ENCODE results near the gene PERM1. TPM values are rescaled to one million over a fixed set of nuclear protein-coding genes. Genes with fewer than 3 reads are reported as not detected.
"Not testable (repeated sequence)": the region's sequence is repeated elsewhere in the genome, so short reads cannot be mapped to it uniquely, and the experiment has no call there.

PERM1 gene
- total RNA-seq, 1 experiment from 2014 or later = 0.81 TPM

DNA sequence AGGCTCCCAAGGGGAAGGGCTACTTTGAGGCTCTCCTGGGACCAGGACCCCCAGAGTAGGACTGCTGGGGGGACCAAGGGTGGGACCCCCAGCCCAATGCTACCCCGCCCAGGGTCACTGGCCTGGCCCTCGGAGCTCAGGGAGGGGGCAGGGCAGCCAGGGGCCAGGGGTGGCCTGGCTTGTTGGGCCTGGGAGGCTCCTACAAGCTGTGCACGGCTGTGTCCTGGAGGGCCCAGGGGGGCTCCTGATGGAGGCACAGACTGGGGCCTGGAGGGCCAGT, 15.8 kb upstream of the PERM1 start:
- Histone ChIP-seq H3K9me2 (ENCODE audit: insufficient read depth) (no peaks in the 10 kb centered on the region), H4K20me1 (ENCODE audit: insufficient read depth) (peaks cover 11% of the 10 kb centered on the region), H3K9me3 (ENCODE audit: insufficient read depth, low read depth) (no peaks in the 10 kb centered on the region), H3K36me3 (ENCODE audit: low read depth) (no peaks in the 10 kb centered on the region), H3K4me3 (no peak overlapping the region), H3K79me2 (ENCODE audit: low read depth) (peaks cover 24% of the 10 kb centered on the region), H3K27ac (no peak overlapping the region), H2AFZ (no peak overlapping the region), H3K27me3 (ENCODE audit: insufficient read depth, low read depth) (no peaks in the 10 kb centered on the region), H3K4me2 (no peak overlapping the region), H3F3A (ENCODE audit: insufficient read depth, low read depth) (peaks cover 24% of the 10 kb centered on the region; the same call in 1 of the 2 replicates), H3K4me1 (replicated peaks; ENCODE audit: insufficient read depth) (no peaks in the 10 kb centered on the region)
- intact Hi-C loops (cut with micrococcal nuclease; ENCODE audit: unreplicated experiment) = no loop called here
- no peak for TF ChIP-seq EZH2 (IDR thresholded peaks at IDR 0.05; ENCODE audit: low read depth)
- TF ChIP-seq, protein P1, sequence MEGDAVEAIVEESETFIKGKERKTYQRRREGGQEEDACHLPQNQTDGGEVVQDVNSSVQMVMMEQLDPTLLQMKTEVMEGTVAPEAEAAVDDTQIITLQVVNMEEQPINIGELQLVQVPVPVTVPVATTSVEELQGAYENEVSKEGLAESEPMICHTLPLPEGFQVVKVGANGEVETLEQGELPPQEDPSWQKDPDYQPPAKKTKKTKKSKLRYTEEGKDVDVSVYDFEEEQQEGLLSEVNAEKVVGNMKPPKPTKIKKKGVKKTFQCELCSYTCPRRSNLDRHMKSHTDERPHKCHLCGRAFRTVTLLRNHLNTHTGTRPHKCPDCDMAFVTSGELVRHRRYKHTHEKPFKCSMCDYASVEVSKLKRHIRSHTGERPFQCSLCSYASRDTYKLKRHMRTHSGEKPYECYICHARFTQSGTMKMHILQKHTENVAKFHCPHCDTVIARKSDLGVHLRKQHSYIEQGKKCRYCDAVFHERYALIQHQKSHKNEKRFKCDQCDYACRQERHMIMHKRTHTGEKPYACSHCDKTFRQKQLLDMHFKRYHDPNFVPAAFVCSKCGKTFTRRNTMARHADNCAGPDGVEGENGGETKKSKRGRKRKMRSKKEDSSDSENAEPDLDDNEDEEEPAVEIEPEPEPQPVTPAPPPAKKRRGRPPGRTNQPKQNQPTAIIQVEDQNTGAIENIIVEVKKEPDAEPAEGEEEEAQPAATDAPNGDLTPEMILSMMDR (conservative IDR thresholded peaks at IDR 0.05) = no peak
- POLR2A ChIA-PET (ENCODE audit: unreplicated experiment) = no interaction called here
- CTCF ChIA-PET = no interaction called here
- no peak for DNase-seq
- no TSS peak for BruUV-seq (replicated peaks)

DNA sequence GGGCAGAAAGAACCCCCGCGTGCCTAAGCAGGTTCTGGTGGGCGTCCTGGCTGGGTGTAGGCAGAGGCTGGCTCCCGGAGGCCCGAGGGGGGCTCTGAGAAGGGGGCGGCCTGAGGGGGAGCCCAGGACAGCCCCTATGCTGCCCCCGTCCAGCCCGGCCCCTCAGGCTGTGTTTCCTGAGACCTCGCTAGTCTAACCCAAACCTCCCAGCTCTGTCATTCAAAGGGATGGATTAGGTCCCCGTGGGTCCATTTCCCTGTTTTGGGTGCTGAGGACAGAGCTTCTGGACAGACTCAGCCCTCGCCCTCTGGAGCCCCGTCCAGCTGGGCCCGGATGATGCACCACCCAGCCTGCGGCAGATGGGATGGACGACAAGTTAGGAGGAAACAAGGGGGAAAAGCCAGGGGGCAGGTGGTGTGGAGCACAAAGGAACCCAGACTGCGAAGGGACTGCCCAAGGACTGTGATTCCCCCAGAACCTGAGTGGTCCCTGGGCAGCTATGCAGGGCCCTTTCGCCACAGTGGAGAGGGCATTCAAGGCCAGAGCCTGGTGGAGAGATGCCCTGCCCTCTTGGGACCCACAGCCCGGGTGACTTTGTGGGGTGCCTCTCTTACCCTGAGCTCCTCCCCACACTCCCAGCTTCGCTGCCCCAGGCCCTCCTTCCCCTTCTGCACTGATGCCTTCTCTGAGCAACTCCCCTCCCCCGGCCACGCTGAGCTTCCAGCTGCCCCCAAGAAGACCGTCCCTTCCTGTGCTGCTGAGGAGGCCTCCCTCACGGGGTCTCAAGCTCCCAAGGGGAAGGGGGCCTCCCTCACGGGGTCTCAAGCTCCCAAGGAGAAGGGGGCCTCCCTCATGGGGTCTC, 15.2 kb upstream of the PERM1 start:
- Histone ChIP-seq H2AFZ (no peak overlapping the region), H3K4me2 (no peak overlapping the region), H3K36me3 (ENCODE audit: low read depth) (no peaks in the 10 kb centered on the region), H3K9me3 (ENCODE audit: insufficient read depth, low read depth) (no peaks in the 10 kb centered on the region), H3K79me2 (ENCODE audit: low read depth) (peaks cover 19% of the 10 kb centered on the region), H3F3A (ENCODE audit: insufficient read depth, low read depth) (peaks cover 20% of the 10 kb centered on the region; the same call in 1 of the 2 replicates), H3K9me2 (ENCODE audit: insufficient read depth) (no peaks in the 10 kb centered on the region), H4K20me1 (ENCODE audit: insufficient read depth) (peaks cover 11% of the 10 kb centered on the region), H3K4me1 (replicated peaks; ENCODE audit: insufficient read depth) (no peaks in the 10 kb centered on the region), H3K27ac (no peak overlapping the region), H3K4me3 (no peak overlapping the region), H3K27me3 (ENCODE audit: insufficient read depth, low read depth) (no peaks in the 10 kb centered on the region)
- ChIA-PET POLR2A (ENCODE audit: unreplicated experiment) (no interaction called here), CTCF (no interaction called here)
- no peak for DNase-seq
- BruUV-seq (replicated peaks) = no TSS peak
- intact Hi-C loops (cut with micrococcal nuclease; ENCODE audit: unreplicated experiment) = no loop called here
- no peak for TF ChIP-seq EZH2 (IDR thresholded peaks at IDR 0.05; ENCODE audit: low read depth)

DNA sequence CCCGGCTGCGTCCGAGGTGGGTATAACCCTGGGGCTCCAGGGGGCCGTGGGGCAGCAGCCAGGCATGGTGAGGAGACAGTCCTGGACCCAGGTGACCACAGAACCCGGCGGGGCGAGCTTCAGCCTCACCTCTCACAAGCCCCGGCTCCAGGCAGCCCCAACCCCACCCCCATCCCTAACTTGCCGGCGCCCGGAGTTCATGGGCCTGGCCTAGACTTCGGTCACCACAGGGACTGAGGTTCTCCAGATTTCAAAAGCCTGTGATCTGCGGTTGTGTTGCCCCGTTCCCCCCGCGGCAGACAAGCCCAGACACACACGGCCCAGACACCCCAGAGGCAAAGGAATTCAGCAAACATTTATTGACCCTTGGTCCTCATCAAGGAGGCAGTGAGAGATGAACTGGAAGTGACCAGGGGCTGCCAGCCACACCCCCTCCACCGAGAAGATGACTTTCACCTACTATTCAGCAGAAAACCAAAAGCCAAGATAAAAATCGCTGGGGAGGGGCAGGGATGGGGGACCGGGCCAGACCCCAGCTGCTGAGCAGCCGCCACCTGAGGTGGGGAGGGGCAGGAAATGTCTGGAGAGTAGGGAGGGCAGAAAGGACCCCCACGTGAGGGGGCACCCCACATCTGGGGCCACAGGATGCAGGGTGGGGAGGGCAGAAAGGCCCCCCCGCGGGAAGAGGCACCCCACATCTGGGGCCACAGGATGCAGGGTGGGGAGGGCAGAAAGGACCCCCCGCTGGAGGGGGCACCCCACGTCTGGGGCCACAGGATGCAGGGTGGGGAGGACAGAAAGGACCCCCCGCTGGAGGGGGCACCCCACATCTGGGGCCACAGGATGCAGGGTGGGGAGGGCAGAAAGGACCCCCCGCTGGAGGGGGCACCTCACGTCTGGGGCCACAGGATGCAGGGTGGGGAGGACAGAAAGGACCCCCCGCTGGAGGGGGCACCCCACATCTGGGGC, 14.1 kb upstream of the PERM1 start:
- no peaks in the 10 kb centered on the region for H3K36me3 ChIP-seq (ENCODE audit: low read depth)
- ChIA-PET CTCF (no interaction called here), POLR2A (ENCODE audit: unreplicated experiment) (no interaction called here)
- H2AFZ ChIP-seq = no peak overlapping the region
- H3K9me3 ChIP-seq (ENCODE audit: insufficient read depth, low read depth) = no peaks in the 10 kb centered on the region
- no peak overlapping the region for H3K4me3 ChIP-seq
- H3K9me2 ChIP-seq (ENCODE audit: insufficient read depth) = no peaks in the 10 kb centered on the region
- H3K79me2 ChIP-seq (ENCODE audit: low read depth) = peaks cover 11% of the 10 kb centered on the region
- H3K27ac ChIP-seq = no peak overlapping the region
- no peak for DNase-seq
- no peaks in the 10 kb centered on the region for H3K27me3 ChIP-seq (ENCODE audit: insufficient read depth, low read depth)
- no peak for TF ChIP-seq EZH2 (IDR thresholded peaks at IDR 0.05; ENCODE audit: low read depth)
- TF ChIP-seq, protein P1 (conservative IDR thresholded peaks at IDR 0.05) = no peak
- BruUV-seq (replicated peaks) = no TSS peak
- H3K4me2 ChIP-seq = no peak overlapping the region
- H3F3A ChIP-seq (ENCODE audit: insufficient read depth, low read depth) = peaks cover 18% of the 10 kb centered on the region; the same call in 1 of the 2 replicates
- peaks cover 11% of the 10 kb centered on the region for H4K20me1 ChIP-seq (ENCODE audit: insufficient read depth)
- H3K4me1 ChIP-seq (replicated peaks; ENCODE audit: insufficient read depth) = no peaks in the 10 kb centered on the region
- intact Hi-C loops (cut with micrococcal nuclease; ENCODE audit: unreplicated experiment) = no loop called here

DNA sequence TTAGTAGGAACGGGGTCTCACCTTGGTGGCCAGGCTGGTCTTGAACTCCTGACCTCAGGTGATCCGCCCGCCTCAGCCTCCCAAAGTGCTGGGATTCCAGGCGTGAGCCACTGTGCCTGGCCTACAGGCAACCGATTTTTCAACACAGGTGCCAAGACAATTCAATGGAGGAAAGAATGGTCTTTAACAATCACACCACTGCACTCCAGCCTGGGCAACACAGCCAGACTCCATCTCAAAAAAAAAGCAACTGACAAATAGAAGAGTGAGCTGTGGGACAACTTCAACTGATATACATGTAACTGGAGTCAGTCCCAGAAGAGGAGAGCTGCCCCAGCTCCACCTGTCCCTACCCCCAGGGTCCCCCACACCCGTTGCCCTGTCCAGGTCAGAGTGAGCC, 12.7 kb upstream of the PERM1 start:
- H3K4me2 ChIP-seq; H3K27me3 ChIP-seq (ENCODE audit: insufficient read depth, low read depth); H3K4me3 ChIP-seq; H3K9me2 ChIP-seq (ENCODE audit: insufficient read depth); intact Hi-C loops (cut with micrococcal nuclease; ENCODE audit: unreplicated experiment); H3K36me3 ChIP-seq (ENCODE audit: low read depth); POLR2A ChIA-PET (ENCODE audit: unreplicated experiment); H3K9me3 ChIP-seq (ENCODE audit: insufficient read depth, low read depth); H3K4me1 ChIP-seq (replicated peaks; ENCODE audit: insufficient read depth); CTCF ChIA-PET; BruUV-seq (replicated peaks); DNase-seq; H3K27ac ChIP-seq; H2AFZ ChIP-seq; H3K79me2 ChIP-seq (ENCODE audit: low read depth): not testable (repeated sequence)
- Histone ChIP-seq H4K20me1 (ENCODE audit: insufficient read depth) (peaks cover 11% of the 10 kb centered on the region), H3F3A (ENCODE audit: insufficient read depth, low read depth) (peaks cover 13% of the 10 kb centered on the region; the same call in 1 of the 2 replicates)
